Forelimb muscle (tissue), 1 donor: ENCODE results near the gene THOC7. TPM values are rescaled to one million over a fixed set of nuclear protein-coding genes. Genes with fewer than 3 reads are reported as not detected.

ENCODE experiments used
- DNase-seq: peaks from one replicate; pipeline ENCODE4 v3.0.0-alpha.2; 2013; ENCODE audit warnings: low read depth
- polyA plus RNA-seq: library from polyadenylated mRNA; unstranded; fragments of 120-200 nt; gene quantifications from one replicate; pipeline ENCODE4 v1.2.1, GENCODE V29; 2013; ENCODE audit not compliant: insufficient read length

The THOC7 gene
- polyA plus RNA-seq, 1 donor: 52.7 TPM

DNA sequence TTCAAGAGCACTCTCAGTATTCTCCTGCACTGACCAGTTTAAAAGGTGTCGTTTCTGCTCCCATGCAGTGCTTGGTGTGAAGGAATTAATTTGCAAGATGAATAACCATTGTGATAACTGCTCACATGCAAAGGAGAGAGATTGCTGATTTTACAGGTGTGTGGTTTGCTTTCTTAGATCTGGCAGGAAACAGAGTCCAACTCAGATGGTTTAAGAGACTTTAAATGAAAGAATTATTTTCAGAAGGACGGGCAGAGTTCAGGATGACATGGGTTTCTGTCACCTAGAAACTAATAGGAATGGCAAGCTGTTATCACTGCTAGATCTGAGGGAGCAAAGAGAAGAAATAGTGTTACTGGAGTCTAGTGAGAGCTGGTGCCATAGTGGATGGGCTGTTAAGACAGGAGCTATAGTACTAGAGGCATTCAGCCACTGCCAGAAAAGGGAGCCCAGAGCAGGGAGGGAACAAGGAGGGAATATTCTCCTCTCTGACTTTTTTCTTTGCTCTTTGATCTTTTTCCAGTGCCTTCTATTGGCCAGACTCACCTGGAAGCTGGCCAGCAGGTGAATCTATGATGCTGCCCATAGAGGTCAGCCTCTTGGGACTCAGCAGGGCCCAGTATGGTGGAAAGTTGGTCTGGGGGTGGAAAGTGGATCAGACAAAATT is 14.9 kb upstream of the THOC7 start:
- DNase-seq: no peak

DNA sequence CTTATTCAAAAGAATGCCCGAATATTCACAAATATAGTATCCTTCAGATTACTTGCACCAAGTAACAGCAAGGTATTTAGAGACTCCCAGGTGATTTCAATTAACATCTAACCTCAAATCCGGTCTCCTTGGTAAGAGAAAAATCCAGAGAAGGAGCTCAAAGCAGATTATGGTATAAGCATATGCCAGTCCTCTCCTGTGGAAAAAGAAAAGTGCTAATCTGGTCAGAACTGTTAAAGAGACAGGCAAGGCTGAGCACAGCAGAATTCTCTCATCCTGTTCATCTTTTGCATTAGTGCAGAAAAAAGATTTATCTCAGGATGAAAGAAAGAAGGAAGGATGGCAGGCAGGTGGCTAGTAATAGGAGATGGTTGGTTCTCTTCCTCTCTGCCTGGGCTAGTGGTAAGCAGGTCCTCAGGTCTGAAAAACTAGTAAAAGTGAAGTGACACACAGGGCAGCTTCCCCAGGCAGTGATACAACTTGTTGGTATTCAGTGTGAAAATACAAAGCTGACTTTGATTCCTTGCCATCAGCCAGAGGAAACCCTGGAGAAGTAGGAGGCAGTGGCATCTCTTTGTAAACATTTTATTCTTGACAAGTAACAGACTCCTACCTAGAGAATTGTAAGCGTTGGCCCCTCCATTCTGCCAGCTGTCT is 14.3 kb upstream of the THOC7 start:
- no peak for DNase-seq

DNA sequence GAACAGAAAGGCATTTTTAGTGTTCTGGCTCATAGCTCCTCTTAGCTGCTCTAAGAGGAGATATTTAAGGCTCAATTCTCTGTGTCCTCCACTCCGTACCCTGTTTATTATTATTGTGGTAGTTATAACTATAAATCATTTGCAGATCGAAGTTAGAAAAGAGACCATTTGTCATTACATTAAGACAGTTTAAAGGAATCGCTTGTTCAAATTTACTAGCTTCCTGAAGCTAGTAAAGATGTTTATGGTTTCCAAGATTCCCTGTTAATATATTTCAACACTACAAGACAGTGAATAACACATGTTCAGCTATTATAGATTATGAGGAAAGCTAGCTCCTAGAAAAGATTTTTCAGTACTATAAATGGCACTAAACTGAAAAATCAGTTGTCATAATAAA is 12.7 kb upstream of the THOC7 start:
- no peak for DNase-seq

DNA sequence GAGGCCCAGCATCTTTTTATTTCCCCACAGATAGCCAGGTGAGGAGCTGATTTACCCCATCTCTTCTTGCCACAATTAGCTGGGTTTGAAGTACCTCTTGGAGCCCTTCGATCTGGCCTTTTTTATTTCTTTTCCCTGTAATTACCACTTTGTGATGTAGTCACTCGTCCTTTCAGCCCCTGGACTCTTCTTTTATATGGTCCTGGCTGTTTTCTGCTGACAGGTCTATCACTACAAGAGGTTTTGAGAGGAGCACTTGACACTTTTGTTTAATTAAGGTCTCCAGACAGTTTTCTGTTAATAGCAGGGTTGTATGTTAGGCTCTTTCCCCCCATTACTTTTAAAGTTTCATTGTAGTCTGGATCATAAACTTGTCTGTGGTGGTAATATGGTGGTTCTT is 11.9 kb upstream of the THOC7 start:
- DNase-seq: no peak

- no peak for DNase-seq
These were observed 11.2 kb upstream of the THOC7 start for GRCh38 chr3:63874769-63875168.

DNA sequence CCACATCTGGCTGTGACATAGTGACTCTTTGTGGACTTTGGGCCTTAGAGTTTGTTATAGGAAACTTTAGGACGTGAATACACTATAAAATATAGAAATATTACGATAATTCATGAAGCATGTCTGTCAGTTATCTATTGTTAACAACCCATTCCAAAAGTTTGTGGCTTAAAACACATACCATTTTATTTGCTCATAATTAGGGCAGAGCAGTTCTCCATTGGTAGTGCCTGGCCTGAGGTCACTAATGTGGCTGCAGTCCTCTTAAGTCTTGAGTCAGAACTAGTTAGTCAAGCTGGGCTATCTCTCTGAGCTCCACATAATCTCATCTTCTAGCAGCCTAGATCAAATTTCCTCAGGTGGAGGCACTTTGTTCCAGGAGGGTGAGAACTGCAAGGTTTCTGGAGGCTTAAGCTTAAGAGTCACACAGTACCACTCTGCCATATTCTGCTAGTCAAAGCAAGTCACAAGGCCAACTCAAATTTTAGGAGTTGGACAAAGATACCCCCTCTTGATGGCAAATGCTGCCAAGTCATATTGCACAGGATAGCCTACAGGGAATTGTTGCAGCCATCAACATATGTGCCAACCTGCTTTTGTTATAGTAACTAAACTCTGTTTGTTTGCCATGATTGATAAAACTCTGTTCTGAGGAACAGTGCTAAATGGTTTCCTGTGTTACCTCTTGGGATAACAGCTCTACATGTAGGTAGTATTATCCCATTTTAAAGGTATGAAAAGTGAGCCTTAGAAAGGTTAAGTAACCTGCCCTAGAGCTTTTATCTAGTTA is 8.7 kb upstream of the THOC7 start:
- DNase-seq: no peak

- DNase-seq: no peak
These were observed 7.0 kb upstream of the THOC7 start for GRCh38 chr3:63870615-63871005.

- no peak for DNase-seq
These were observed 6.5 kb upstream of the THOC7 start for GRCh38 chr3:63869940-63870614.

DNA sequence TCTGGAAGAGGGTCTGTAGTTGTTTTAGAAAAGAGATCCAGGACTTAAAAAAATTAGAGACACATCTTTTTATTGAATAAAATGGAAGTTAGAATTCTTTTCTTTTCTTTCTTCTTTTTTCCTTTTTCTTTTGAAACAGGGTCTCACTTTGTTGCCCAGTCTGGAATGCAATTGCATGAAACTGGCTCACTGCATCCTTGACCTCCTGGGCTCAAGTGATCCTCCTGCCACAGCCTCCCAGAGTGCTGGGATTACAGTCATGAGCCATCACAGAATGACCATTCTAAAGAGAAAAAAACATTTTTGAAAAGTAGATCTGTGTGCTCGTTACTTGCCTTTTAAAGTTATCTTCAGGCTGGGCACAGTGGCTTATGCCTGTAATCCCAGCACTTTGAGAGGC is 3.6 kb upstream of the THOC7 start:
- DNase-seq: no peak

DNA sequence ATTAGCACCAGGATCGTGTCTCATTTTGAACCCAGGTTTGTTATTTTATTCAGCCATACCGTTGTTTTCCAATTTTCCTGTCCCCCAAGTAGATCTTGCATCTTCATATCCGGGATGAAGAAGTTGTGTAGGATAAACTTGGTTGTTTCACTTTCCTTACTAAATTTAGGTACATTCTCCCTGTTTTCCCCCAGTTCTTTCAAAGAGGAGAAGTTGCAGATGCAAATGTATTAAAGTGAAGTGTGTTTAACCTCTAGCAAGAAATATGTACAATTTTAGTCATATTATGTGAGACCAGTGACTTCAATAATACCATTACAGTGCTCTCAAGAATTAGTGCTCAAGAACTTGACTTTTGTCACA is 1.3 kb upstream of the THOC7 start:
- DNase-seq: no peak

- DNase-seq: no peak
These were observed 681 bp upstream of the THOC7 start for GRCh38 chr3:63864008-63864964.

DNA sequence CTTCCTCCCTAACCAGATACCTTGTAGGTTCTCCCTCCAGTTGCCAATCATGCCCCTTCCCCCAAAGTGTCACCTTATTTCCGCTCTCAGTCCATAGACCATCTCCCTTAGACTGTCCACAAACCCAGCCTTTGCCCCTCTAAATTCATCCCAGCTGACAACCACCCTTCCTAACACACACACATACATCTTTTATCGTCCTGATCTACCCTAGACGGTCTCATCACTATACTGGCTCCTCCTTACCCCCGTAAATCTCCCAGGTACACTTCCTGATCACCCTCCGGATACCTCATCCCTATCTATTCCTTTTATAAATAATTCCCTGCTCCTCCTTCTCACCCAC is 828 bp downstream of the THOC7 start:
- no peak for DNase-seq

DNA sequence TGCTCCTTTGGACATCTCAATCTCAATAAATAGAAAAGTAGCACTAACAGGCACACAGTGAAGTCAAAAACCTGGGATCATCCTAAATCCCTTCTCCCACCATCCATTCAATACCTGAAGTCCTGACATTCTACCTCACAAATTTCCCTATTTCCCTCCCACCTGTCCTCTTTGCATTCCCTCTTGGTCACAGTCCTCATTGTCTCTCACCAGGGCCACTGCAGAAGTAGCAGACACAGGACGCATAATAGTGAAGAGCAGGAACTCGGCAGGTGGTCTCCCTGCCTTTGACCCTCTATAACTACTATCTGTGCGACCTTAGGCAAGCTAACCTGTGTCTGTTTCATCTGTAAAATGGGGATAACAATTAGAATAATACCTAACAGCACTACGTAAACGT is 2.3 kb downstream of the THOC7 start:
- DNase-seq: no peak

GRCh38 chr3:63860776-63861175 is 2.8 kb downstream of the THOC7 start:
- DNase-seq: no peak

GRCh38 chr3:63857311-63857710 is 6.3 kb downstream of the THOC7 start:
- no peak for DNase-seq

DNA sequence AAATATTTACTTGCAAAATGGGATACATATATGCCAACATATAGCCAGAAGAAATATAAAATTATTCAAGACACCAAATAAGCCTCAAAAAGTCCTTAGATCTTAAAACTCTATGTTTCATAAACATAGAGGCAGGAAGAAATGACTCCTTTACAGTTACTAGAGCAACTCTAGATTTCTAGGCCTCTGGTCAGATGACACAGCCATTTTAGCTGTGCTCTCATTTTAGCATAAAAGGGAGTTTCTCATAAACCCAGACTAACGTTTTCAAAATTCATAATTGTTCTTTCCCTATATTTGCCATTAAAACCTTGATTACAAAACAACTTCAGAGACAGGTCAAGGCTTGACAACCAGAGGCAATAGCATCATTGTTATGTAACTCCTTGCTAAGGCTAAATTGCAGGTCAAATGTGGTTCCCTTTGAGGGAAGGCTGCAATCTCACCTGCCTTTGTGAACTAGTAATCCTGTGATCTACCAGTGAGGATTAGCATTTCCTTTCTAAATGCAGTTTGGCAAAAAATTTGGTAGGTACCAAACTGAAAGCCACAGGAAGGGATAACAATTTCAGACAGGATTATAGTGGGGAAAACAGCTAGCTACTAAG is 8.2 kb downstream of the THOC7 start:
- DNase-seq: no peak

DNA sequence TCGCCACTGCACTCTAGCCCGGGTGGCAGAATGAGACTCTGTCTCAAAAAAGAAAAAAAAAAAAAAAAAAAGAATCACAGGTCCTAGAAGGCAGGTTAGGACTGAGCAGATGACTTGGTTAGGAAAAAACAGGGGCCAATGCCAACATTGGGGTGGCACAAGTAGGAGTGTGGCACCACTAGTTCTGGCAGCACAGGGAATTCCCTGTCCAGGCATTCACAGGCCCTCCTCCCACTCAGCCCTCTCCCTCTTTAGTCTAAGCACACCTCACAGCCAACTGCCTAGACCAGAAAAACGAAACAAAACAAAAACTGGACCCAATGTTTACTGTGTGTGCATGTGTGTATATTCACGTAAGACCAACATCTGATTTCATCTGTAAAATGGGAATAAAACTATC is 10.5 kb downstream of the THOC7 start:
- DNase-seq: no peak

DNA sequence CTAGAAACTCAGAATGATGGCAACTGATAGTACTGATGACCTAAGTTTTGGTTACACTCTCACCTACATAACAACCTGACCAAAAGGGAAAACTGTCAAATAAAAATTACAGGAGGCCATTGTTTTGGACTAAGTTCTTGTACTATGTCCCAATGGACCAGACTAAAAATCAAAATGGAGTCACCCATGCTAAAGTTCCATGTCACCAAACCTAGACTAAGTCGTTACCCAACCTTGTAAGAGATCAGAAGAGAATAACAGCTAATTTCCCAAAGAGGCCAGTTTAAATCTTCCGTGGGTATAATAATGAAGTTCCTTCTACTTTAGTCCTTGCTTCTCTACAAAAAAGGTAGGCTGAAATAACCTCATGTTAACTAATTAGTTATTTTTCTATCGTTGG is 12.3 kb downstream of the THOC7 start:
- DNase-seq: no peak

DNA sequence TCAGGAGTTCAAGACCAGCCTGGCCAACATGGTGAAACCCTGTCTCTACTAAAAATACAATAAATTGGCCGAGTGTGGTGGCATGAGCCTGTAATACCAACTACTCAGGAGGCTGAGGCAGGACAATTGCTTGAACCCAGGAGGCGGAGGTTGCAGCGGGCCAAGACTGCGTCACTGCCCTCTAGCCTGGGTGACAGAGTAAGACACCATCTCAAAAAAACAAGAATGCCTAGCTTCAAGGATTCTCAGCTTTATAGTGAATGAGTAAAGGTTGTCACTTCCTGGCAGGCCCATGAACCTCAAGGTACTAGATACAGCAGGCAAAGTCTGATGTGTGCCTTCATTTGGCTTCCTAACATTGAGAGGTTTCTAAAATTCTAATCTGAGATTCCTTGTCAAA is 14.4 kb downstream of the THOC7 start:
- no peak for DNase-seq

- no peak for DNase-seq
These were observed 15.7 kb downstream of the THOC7 start for GRCh38 chr3:63847718-63848450.
